LNCaP clone FGC (cell line): ENCODE data around the gene NUDC.
"Not testable (repeated sequence)": the region's sequence is repeated elsewhere in the genome, so short reads cannot be mapped to it uniquely, and the experiment has no call there.

Source experiments
- DNase-seq: peaks from one replicate; pipeline ENCODE4 v3.0.0-alpha.2; 2011; ENCODE audit warnings: low read depth
- H3K4me3 ChIP-seq: 2 replicates; pipeline ENCODE4 v1.5.1; 2011; ENCODE audit warnings: mild to moderate bottlenecking, low read depth, low read length, control low read depth
- CTCF ChIP-seq: IDR thresholded peaks from 2 replicates; pipeline ENCODE4 v1.5.1; 2012; ENCODE audit warnings: mild to moderate bottlenecking; ENCODE audit not compliant: control insufficient read depth, insufficient read depth; ENCODE audit errors: extremely low read depth

NUDC gene

GRCh38 chr1:26941311-26941710, 19.8 kb downstream of the NUDC start:
- DNase-seq: no peak
- no peak for TF ChIP-seq CTCF
- H3K4me3 ChIP-seq: no peak overlapping the region

GRCh38 chr1:26942656-26943055, 21.1 kb downstream of the NUDC start:
- DNase-seq: no peak

GRCh38 chr1:26945138-26945537, 23.6 kb downstream of the NUDC start:
- no peak for DNase-seq
- TF ChIP-seq CTCF: no peak

More at GRCh38 chr1:26942656-26943055, 21.1 kb downstream of the NUDC start:
- TF ChIP-seq CTCF: no peak
- no peak overlapping the region for H3K4me3 ChIP-seq

GRCh38 chr1:26945728-26946127, 24.2 kb downstream of the NUDC start:
- no peak for DNase-seq
- no peak for TF ChIP-seq CTCF
- H3K4me3 ChIP-seq: no peak overlapping the region

More at GRCh38 chr1:26945138-26945537, 23.6 kb downstream of the NUDC start:
- no peak overlapping the region for H3K4me3 ChIP-seq

GRCh38 chr1:26946270-26946669, 24.7 kb downstream of the NUDC start:
- DNase-seq: no peak
- H3K4me3 ChIP-seq: no peak overlapping the region
- no peak for TF ChIP-seq CTCF

GRCh38 chr1:26948725-26949057, 27.1 kb downstream of the NUDC start:
- not testable (repeated sequence) for DNase-seq, H3K4me3 ChIP-seq

- no peak for DNase-seq
- H3K4me3 ChIP-seq: no peak overlapping the region
- no peak for TF ChIP-seq CTCF
These were observed 27.9 kb downstream of the NUDC start for GRCh38 chr1:26949266-26949925.

GRCh38 chr1:26949926-26950319, 28.4 kb downstream of the NUDC start:
- TF ChIP-seq CTCF: no peak
- no peak for DNase-seq
- H3K4me3 ChIP-seq: no peak overlapping the region
